Subcutaneous abdominal adipose tissue (tissue), 5 donors: ENCODE results near the gene POT1.
"Not testable (repeated sequence)": the region's sequence is repeated elsewhere in the genome, so short reads cannot be mapped to it uniquely, and the experiment has no call there.

Experiments
- H3K27ac ChIP-seq: one replicate; pipeline ENCODE4 v1.7.0; 2013; ENCODE audit warnings: low read depth, mild to moderate bottlenecking, inconsistent platforms, low read length, moderate library complexity
- H3K27me3 ChIP-seq, 5 donors: one replicate each; pipeline ENCODE4 v1.7.0; 2013; ENCODE audit warnings: low read length in 5 of 5, inconsistent platforms in 1 of 5; ENCODE audit not compliant: control insufficient read depth in 5 of 5, insufficient read depth in 4 of 5
- H3K36me3 ChIP-seq, 5 donors: one replicate each; pipeline ENCODE4 v1.7.0; 2013; ENCODE audit warnings: low read length in 5 of 5; ENCODE audit not compliant: control insufficient read depth in 5 of 5, insufficient read depth in 5 of 5
- H3K4me1 ChIP-seq, 5 donors: one replicate each; pipeline ENCODE4 v1.7.0; 2013; ENCODE audit warnings: low read length in 5 of 5, mild to moderate bottlenecking in 3 of 5, moderate library complexity in 1 of 5; ENCODE audit not compliant: control insufficient read depth in 5 of 5, insufficient read depth in 5 of 5
- H3K4me3 ChIP-seq, 5 donors: one replicate each; pipeline ENCODE4 v1.7.0; 2013; ENCODE audit warnings: low read length in 5 of 5, low read depth in 1 of 5
- H3K9ac ChIP-seq, 5 donors: one replicate each; pipeline ENCODE4 v1.7.0; 2013; ENCODE audit warnings: low read length in 5 of 5, mild to moderate bottlenecking in 4 of 5, moderate library complexity in 3 of 5
- H3K9me3 ChIP-seq, 5 donors: one replicate each; pipeline ENCODE4 v1.7.0; 2013; ENCODE audit warnings: low read length in 5 of 5; ENCODE audit not compliant: control insufficient read depth in 5 of 5
- donor health status: healthy.
- donor health status: healthy.
- donor health status: healthy.
- donor health status: healthy.
- donor health status: healthy.

Gene POT1, protein sequence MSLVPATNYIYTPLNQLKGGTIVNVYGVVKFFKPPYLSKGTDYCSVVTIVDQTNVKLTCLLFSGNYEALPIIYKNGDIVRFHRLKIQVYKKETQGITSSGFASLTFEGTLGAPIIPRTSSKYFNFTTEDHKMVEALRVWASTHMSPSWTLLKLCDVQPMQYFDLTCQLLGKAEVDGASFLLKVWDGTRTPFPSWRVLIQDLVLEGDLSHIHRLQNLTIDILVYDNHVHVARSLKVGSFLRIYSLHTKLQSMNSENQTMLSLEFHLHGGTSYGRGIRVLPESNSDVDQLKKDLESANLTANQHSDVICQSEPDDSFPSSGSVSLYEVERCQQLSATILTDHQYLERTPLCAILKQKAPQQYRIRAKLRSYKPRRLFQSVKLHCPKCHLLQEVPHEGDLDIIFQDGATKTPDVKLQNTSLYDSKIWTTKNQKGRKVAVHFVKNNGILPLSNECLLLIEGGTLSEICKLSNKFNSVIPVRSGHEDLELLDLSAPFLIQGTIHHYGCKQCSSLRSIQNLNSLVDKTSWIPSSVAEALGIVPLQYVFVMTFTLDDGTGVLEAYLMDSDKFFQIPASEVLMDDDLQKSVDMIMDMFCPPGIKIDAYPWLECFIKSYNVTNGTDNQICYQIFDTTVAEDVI

DNA sequence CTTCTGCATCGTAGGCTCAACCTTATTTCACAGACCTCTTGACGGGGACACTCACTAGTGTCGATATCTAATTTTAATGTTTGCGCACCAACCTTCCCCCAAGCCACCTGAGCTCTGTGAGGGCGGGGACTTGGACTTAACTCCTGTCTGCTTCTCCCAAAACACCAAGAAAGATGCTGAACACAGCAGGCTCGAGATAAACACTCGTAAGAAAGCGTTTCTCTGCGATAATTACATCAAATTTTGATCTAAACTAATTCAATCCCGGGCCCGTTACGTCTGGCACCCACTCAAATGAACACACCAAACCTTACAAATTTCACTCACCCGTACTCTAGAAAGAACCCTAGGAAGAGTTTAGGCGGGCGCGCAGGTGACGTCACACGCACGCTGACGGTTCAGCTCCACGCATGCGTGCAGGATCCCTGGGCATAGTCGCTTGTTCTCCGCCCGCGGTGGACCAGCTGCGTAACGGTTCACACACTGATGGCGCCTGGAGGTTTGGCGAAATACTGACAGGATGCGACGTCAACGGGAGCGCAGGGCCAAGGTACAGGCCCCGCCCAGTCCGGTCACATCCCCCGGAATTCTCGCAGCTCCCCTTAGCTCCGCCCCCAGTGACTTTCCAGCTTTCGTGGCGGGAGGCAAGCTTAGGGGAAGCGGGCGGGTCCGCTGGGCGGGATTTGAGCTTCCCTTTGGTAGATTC is at the start of gene POT1:
TSS of gene POT1 (minus strand) at position 359 of the 706 bp plus-strand sequence. CDS start 32,652 bp downstream, outside the sequence.
- Histone ChIP-seq H3K9ac (peak within 1 kb of the TSS; percentile 80 to 96 (median 87)), H3K27me3 (no peaks in the 10 kb centered on the region), H3K4me3 (peak within 1 kb of the TSS; percentile 84 to 95 (median 92)), H3K27ac (peak within 1 kb of the TSS; percentile 89), H3K9me3 (no peaks in the 10 kb centered on the region), H3K4me1 (peaks cover 3 to 8% (median 7%) of the 10 kb centered on the region in 5 donors), H3K36me3 (peaks cover 0 to 8% (median 2%) of the 10 kb centered on the region in 5 donors)

DNA sequence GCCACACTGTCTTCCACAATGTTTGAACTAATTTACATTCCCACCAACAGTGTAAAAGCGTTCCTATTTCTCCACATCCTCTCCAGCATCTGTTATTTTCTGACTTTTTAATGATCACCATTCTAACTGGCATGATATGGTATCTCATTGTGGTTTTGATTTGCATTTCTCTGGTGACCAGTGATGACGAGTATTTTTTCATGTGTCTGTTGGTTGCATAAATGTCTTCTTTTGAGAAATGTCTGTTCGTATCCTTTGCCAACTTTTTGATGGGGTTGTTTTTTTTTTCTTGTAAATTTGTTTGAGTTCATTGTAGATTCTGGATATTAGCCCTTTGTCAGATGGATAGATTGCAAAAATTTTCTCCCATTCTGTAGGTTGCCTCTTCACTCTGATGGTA is 45.5 kb upstream of the POT1 start:
- not testable (repeated sequence) for H3K27me3 ChIP-seq, H3K9me3 ChIP-seq, H3K36me3 ChIP-seq, H3K4me1 ChIP-seq, H3K4me3 ChIP-seq, H3K27ac ChIP-seq, H3K9ac ChIP-seq

DNA sequence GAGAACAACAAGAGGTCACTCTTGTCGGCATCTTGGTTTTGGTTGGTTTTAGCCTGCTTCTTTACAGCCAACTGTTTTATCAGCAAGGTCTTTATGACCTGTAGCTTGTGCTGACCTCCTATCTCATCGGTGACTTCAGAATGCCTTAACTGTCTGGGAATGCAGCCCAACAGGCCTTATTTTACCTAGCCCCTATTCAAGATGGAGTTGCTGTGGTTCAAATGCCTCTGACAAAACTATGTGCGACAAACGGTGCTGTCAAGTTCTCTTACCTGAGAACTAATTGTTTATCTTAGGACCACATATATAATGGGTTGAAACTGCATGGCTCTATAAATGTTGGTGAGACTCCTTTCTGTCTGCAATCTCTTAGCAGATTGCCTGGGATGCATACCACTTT is 35.9 kb upstream of the POT1 start:
- H3K9ac ChIP-seq, result no peak overlapping the region
- H3K4me1 ChIP-seq, result no peaks in the 10 kb centered on the region
- no peaks in the 10 kb centered on the region for H3K27me3 ChIP-seq
- H3K9me3 ChIP-seq, result no peaks in the 10 kb centered on the region
- no peaks in the 10 kb centered on the region for H3K36me3 ChIP-seq
- no peak overlapping the region for H3K27ac ChIP-seq
- no peak overlapping the region for H3K4me3 ChIP-seq

DNA sequence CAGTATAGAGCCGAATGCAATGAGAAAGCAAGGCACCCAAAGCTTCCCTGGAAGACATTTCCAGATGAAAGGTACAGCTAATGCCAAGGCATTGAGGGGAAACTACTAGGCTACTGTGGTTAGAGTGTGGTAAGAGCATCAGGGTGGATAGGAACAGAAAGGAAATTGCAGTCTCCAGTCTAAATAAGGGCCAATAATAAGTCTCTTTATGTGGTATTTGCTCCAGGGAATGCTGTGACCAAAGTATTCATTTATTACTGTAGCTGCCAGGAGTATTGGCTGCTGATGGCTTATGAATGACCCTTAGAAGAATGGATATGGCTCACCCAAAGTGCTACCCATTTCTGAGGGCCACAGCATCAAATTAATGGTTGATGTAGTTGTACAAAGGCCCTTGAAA is 30.1 kb upstream of the POT1 start:
- Histone ChIP-seq H3K9ac (no peak overlapping the region), H3K36me3 (no peaks in the 10 kb centered on the region), H3K27me3 (no peaks in the 10 kb centered on the region), H3K4me1 (no peaks in the 10 kb centered on the region), H3K4me3 (no peak overlapping the region), H3K9me3 (peaks cover 0 to 6% (median 3%) of the 10 kb centered on the region in 5 donors), H3K27ac (no peak overlapping the region)

DNA sequence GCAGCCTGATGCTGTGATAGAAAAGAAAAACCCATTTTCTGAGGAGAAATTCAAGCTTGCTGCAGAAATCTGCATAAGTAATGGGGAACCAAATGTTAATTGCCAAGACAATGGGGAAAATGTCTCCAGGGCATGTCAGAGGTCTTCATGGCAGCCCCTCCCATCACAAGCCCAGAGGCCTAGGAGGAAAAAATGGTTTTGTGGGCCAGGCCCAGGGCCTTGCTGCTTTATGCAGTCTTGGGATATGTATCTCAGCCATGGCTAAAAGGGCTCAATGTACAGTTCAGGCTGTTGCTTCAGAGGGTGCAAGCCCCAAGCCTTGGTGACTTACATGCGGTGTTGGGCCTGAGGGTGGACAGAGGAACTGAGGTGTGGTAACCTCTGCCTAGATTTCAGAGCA is 28.3 kb upstream of the POT1 start:
- H3K9me3 ChIP-seq, H3K36me3 ChIP-seq: not testable (repeated sequence)

DNA sequence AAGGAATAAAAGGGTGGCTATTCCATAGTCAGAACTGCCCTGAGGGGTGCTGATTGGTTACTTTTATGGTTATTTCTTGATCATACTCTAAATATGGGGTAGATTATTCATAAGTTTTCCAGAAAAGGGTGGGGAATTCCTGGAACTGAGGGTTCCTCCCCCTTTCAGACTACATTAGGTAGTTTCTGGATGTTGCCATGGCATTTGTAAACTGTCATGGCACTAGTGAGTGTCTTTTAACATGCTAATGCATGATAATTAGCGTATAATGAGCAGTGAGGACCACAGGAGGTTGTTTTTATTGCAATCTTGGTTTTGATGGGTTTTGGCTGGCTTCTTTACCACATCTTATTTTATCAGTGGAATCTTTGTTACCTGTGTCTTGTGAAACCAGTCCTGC is 26.5 kb upstream of the POT1 start:
- H3K27ac ChIP-seq, result no peak overlapping the region
- H3K9me3 ChIP-seq, result peaks cover 0 to 6% (median 3%) of the 10 kb centered on the region in 5 donors
- no peaks in the 10 kb centered on the region for H3K36me3 ChIP-seq
- H3K27me3 ChIP-seq, result no peaks in the 10 kb centered on the region
- H3K4me3 ChIP-seq, result no peak overlapping the region
- H3K4me1 ChIP-seq, result no peaks in the 10 kb centered on the region
- H3K9ac ChIP-seq, result no peak overlapping the region

More for the DNA sequence above, 28.3 kb upstream of the POT1 start:
- H3K4me1 ChIP-seq, H3K27me3 ChIP-seq, H3K27ac ChIP-seq, H3K9ac ChIP-seq, H3K4me3 ChIP-seq: not testable (repeated sequence)

DNA sequence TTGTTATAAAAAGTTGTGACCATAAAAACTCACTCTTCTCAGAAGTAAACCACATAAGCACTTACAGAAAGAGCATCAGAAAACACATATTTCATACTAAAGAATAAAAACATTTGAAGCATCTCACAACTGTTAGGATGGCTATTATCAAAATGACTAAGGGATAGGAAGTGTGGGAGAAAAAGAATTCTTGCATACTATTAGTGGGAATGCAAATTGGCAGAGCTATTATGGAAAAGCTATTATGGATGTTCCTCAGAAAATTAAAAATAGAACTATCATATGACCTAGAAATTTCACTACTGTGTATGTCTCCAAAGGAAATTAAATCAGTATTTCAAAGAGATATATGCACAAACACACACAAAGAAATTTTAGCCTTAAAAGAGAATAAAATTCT is 25.2 kb upstream of the POT1 start:
- Histone ChIP-seq H3K27me3 (no peaks in the 10 kb centered on the region), H3K36me3 (no peaks in the 10 kb centered on the region), H3K9ac (no peak overlapping the region), H3K9me3 (peaks cover 0 to 6% (median 3%) of the 10 kb centered on the region in 5 donors), H3K4me3 (no peak overlapping the region), H3K4me1 (no peaks in the 10 kb centered on the region), H3K27ac (no peak overlapping the region)

DNA sequence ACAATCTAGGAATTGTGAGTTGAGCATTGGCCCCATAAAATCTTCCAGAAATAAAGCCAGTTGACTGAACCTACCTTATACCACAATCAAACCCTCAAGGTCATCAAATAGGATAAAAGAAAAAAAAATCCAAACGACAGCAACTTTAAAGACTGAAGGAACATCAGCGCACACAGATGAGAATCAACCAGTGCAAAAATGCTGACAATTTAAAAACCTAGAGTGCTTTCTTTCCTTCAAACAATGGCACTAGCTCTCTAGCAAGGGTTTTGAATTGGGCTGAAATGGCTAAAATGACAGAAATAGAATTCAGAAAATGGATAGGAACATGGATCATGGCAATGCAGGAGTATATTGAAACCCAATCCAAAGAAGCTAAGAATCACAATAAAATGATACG is 16.1 kb upstream of the POT1 start:
- Histone ChIP-seq H3K27me3 (peaks cover 0 to 6% (median 0%) of the 10 kb centered on the region in 5 donors), H3K27ac (no peak overlapping the region), H3K36me3 (no peaks in the 10 kb centered on the region), H3K4me1 (no peaks in the 10 kb centered on the region), H3K9me3 (peaks cover 0 to 5% (median 3%) of the 10 kb centered on the region in 5 donors), H3K9ac (no peak overlapping the region), H3K4me3 (no peak overlapping the region)

DNA sequence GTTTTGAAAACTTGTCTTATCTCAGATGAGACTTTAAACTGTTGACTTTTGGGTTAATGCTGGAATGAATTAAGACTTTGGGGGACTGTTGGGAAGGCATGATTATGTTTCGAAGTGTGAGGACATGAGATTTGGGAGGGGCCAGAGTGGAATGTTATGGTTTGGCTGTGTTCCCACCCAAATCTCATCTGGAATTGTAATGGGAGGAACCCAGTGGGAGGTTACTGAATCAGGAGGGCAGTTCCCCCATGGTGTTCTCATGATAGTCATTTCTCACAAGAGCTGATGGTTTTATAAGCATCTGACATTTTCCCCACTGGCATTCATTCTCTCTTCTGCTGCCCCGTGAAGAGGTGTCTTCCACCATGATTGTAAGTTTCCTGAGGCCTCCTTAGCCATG is 13.8 kb upstream of the POT1 start:
- Histone ChIP-seq H3K27ac (no peak overlapping the region), H3K9ac (no peak overlapping the region), H3K4me3 (no peak overlapping the region), H3K4me1 (no peaks in the 10 kb centered on the region), H3K27me3 (peaks cover 0 to 6% (median 0%) of the 10 kb centered on the region in 5 donors), H3K36me3 (no peaks in the 10 kb centered on the region), H3K9me3 (peaks cover 0 to 4% (median 3%) of the 10 kb centered on the region in 5 donors)

DNA sequence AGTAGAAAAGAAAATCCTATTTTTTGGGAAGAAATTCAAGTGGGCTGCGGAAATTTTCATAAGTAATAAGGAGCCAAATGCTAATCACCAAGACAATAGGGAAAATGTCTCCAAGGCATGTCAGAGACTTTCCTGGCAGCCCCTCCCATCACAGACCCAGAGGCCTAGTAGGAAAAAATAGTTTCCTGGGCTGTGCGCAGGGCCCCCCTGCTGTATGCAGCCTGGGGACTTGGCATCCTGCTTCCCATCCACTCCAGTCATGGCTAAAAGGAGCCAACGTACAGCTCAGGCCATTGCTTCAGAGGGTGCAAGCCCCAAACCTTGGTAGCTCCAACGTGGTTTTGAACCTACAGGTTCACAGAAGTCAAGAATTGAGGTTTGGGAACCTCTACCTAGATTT is 12.8 kb upstream of the POT1 start:
- Histone ChIP-seq H3K27me3 (peaks cover 0 to 6% (median 0%) of the 10 kb centered on the region in 5 donors), H3K36me3 (no peaks in the 10 kb centered on the region), H3K27ac (no peak overlapping the region), H3K4me1 (no peaks in the 10 kb centered on the region), H3K4me3 (no peak overlapping the region), H3K9me3 (peaks cover 0 to 3% (median 1%) of the 10 kb centered on the region in 5 donors), H3K9ac (no peak overlapping the region)
